Fibroblast of mammary gland (primary cell): ENCODE data around the gene PSMD5.

Experiments used
- DNase-seq: peaks from one replicate; pipeline ENCODE4 v3.0.0-alpha.2; 2010; ENCODE audit warnings: low read depth
- H3K4me3 ChIP-seq: 2 replicates; pipeline ENCODE4 v1.5.1; 2011; ENCODE audit warnings: low read depth, mild to moderate bottlenecking, low read length, moderate library complexity; ENCODE audit not compliant: control insufficient read depth
- CTCF ChIP-seq: conservative IDR thresholded peaks from 2 replicates; pipeline ENCODE4 v1.5.1; 2011; ENCODE audit warnings: low read depth, low read length, inconsistent platforms; ENCODE audit not compliant: control insufficient read depth, insufficient read depth

Gene PSMD5

GRCh38 chr9:120886490-120886967 lies 43.8 kb upstream of the PSMD5 start:
- TF ChIP-seq CTCF = no peak
- H3K4me3 ChIP-seq = no peak overlapping the region
- DNase-seq = peak; percentile 93

- no peak overlapping the region for H3K4me3 ChIP-seq
- DNase-seq = no peak
- TF ChIP-seq CTCF = no peak
These were observed 43.2 kb upstream of the PSMD5 start for GRCh38 chr9:120885958-120886357.

- no peak for DNase-seq
- TF ChIP-seq CTCF = no peak
- H3K4me3 ChIP-seq = no peak overlapping the region
These were observed 42.7 kb upstream of the PSMD5 start for GRCh38 chr9:120885457-120885856.

- H3K4me3 ChIP-seq = no peak overlapping the region
- TF ChIP-seq CTCF = no peak
- DNase-seq = no peak
These were observed 40.9 kb upstream of the PSMD5 start for GRCh38 chr9:120883608-120883996.

GRCh38 chr9:120882935-120883607 lies 40.3 kb upstream of the PSMD5 start:
- no peak overlapping the region for H3K4me3 ChIP-seq
- DNase-seq = no peak
- TF ChIP-seq CTCF = no peak

- TF ChIP-seq CTCF = no peak
- no peak overlapping the region for H3K4me3 ChIP-seq
- DNase-seq = no peak
These were observed 36.7 kb upstream of the PSMD5 start for GRCh38 chr9:120879446-120879845.
